Putamen (tissue), 1 donor: ENCODE data around the gene NOBOX.
A peak's percentile ranks its signal among the peaks of the same experiment; 100 is the strongest.
"Not testable (repeated sequence)": the region's sequence is repeated elsewhere in the genome, so short reads cannot be mapped to it uniquely, and the experiment has no call there.

ENCODE experiments used
- DNase-seq: peaks from one replicate; pipeline ENCODE4 v3.0.0-alpha.2; 2016; ENCODE audit warnings: low spot score

Gene NOBOX

DNA sequence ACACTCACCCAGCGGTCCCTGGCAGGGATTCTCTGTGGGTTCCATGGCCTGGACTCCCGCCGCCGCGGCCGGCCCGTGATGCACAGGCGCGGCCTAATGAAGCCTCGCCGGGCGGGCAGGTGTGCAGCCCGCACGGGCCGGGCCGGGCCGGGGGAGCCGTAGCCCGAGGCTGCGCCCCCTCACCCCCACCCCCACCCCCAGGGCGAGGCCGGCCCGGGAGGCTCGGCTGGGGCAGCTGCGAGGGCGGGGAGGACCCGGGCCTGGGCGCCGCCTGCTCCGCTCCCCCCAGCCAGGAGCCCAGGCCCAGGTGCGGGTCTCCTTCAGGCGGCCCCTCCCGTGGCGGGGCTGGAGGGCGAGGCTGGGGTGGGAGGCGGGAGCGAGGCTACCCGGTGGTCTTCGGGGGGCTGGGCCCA is at the start of gene NOBOX:
Gene NOBOX (minus strand): TSS at position 45 of the 413 bp plus-strand sequence.
- DNase-seq, result no peak

- no peak for DNase-seq
These were observed 48.6 kb upstream of the NOBOX start for GRCh38 chr7:144452064-144452463.

DNA sequence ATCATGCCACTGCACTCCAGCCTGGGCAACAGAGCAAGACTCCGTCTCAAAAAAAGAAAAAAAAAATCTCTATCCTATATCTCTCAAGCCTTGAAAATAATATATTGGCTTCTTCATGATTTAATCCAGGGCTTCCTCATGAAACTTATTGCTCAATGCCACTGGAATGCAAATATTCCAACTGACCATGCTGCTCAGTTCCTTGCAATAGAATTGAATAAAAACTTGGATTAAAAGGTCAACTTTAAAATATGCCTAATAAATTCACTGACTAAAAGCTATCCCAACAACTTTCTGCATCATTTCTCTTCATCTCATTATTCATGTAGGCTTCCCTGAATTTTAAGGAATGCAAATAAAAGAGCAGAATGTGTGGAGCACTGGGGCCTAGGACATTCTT is 42.1 kb upstream of the NOBOX start:
- DNase-seq, result no peak

DNA sequence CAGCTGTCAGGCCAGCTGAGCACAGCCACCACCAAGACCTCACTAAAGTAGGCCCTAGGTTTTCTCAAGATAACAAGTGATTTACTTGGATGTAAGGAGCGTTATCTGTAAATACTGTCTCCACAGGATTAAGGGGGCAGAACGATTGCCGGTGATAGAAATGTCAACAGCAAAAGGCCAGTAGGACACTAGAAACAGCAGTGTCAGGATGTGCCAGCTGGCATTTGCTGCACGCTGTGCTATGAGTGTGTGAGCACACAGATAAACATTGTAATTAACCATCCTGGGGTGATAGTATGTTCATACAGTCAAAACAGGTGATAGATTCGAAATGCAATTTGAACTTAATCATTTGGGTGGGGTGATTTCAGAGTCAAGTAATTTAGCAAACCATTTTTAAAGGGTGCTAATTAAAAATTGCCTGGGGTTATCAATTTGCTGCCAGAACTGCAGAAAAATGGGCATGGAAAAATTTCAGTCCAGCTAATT is 36.3 kb upstream of the NOBOX start:
- DNase-seq, result no peak

DNA sequence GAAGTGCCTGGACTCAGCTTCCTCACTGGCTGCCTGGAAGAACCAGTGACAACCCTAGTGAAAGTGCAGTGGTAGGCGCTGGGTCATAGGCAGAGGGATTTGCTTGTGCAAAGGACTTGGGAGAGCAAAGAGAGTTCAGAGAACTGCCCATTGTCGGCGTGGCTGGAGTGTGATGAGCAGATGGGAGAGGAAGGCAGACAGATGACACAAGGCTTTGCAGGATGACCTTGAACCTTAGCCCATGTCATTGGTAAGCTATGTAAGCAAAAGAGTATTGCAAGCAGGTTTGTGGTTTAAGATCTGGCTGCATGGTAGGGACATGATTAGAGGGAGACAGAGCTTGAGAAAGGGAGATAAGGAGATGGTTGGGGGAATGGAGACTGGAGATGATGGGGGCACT is 35.3 kb upstream of the NOBOX start:
- DNase-seq, result no peak

- DNase-seq, result peak; percentile 37
These were observed 34.1 kb upstream of the NOBOX start for GRCh38 chr7:144437370-144438191.

DNA sequence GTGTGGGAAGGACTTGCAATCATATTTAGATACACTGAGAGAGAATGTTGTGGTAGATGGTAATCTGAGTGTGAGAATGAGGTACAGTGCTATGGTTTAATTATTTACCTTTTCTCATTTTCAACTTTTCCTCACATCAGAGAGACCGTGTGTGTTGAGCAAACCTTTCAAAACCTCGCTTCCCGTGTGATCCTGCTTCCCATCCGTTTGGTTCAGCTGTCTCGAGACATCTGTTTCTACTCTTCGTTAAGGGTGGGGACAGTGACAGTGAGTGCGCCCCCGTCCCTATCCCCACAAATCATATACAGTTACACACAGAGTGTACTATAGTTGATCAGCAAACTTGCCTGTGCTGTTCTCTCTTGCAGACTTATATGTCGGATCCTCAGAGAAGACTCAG is 33.0 kb upstream of the NOBOX start:
- no peak for DNase-seq

GRCh38 chr7:144428431-144428830 is 24.9 kb upstream of the NOBOX start:
- DNase-seq, result no peak

GRCh38 chr7:144427539-144427938 is 24.0 kb upstream of the NOBOX start:
- not testable (repeated sequence) for DNase-seq

DNA sequence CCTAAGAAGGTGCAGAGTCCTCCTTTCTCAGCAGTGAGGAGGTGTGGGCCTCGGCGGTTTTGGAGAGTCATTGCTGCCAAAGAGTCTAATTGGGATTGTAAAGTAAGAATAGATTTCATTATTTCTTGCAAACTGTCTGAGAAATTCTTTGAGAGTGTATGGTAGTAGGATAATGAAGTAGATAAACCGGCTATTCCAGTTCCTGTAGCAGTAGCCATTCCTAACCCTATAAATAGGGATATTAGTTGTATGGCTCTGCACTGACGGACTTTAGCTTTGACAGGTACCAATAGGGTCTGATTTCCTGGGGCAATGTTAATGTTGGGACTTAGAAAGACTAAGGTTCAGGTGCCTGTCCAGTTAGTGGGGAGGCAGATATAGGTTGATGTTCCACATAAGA is 15.4 kb upstream of the NOBOX start:
- DNase-seq, result not testable (repeated sequence)

GRCh38 chr7:144416341-144416740 is 12.8 kb upstream of the NOBOX start:
- DNase-seq, result no peak

GRCh38 chr7:144415858-144416257 is 12.4 kb upstream of the NOBOX start:
- DNase-seq, result no peak

- no peak for DNase-seq
These were observed 11.3 kb upstream of the NOBOX start for GRCh38 chr7:144414815-144415214.

GRCh38 chr7:144410441-144410840 is 6.9 kb upstream of the NOBOX start:
- peak; percentile 66 for DNase-seq

DNA sequence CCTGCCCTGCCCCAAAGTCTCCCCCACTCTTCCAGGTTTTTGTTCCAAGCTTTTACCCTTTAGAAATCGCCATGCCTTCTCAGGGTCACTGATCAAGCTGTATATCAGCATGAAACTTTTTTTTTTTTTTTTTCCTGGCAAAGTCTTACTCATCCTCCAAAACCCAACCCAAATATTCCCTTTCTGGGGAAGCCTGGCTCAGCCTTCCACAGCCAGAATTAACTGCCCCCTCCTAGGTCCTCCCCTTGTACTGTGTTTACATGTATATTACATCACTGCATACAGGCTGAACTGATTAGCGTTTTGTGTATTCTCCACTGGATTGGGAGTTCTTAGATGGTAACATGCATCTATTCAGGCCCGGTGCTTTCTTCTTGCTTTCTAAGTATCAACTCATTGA is 4.6 kb upstream of the NOBOX start:
- no peak for DNase-seq

DNA sequence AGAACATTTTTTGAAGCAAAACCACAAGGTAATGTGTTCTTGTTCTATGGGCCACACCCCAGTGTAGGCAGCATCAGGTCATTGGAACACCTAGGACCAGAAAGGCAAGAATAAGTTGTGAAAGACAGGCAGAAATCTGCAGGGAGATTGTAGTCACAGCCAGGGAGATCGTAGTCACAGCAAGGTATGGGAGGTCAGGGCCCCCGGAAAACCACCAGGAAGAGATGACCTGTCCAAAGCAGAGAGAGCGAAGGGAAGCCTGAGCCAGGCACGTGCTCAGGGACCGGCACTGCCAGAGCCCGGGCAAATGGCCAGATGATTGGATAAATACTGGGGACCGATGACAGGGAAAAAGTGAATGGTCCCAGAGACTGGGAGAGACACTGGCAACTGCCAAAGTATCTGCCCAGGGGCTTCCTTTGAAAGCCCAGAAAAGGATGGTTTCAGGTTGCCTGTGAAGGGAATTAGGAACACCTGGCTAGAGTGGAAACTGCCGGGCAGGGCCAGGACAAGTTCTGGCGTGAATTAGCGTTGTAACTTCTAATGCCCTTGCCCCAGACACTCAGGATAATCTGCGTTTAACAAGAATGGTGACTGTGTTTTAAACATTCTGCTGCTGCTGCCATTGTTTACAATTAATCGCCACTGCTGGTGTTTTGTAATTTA is 3.9 kb upstream of the NOBOX start:
- DNase-seq, result no peak

DNA sequence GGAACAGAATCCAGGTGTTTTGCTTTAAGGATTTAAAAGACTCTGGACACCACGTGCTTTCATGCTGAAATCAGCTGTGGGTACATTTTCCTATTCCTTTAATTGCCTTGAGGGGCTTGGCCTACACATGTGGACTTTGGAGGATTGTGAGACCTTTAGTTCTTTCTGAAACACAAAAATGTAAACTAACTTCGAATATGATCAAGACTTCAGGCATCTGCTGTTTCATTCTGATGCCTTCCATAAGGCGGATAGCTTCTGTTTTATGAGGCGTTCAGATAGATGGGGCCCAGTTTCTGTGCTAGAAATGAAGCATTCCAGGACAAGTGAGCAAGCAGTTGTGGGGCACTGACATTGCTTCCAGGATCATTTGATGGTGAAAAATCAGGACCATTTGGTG is 1.5 kb upstream of the NOBOX start:
- DNase-seq, result no peak

- DNase-seq, result no peak
These were observed 391 bp downstream of the NOBOX start for GRCh38 chr7:144403102-144403501.

DNA sequence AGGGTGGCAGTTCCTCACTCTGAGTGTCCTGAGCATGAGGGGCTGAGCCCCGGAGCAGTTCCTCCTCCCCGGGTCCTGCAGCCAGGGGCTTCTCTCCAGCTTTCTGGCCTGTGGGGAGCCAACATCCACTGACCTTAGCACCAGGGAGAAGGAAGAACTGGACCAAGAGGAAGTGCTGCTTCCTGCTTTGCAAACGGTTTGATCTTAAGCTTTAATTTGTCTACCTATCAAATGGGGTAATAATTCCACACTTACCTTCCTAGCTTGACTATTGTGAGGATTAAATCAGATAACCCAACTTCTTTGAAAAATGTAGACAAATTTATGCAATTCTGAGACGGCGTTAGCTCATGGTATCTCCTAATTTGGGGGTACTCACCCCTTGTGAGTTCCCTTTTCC is 2.0 kb downstream of the NOBOX start:
- DNase-seq, result no peak

DNA sequence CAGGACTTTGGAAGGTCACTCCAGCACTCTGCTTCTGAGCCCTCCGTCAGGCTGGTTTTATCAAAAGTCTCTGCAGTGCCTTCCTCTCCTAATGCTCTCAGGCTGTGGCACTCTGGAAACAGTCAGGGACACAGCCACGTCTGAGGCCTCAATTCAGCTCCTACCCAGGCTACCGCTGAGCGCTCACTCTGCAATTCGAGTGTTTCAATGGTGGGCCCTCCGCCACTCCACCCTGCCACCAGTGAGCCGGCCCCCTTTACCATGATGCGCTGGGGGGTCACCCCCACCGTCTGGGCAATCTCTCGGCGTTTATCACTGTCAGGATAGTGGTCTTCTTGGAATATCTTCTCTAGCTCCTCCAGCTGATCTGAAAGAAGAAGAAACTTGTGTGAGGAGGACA is 3.5 kb downstream of the NOBOX start:
- no peak for DNase-seq

DNA sequence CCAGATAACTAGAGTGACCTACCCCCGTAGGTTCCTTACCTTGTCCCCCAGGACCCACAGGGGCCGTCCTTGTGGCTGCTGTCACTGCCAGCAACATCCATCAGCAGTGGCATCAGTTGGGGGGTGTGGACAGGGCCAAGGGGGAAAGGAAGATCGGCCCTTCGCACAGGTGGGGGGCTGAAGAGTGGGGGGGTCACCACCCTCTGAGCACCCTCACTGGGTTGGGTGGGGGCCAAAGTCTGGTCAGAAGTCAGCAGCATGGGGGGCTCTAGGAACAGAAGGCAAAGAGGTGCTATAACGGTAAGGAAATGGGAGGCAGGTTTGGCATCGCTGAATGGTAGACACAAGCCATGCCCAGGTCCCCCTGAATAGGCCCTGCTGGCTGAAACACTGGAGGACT is 4.6 kb downstream of the NOBOX start:
- DNase-seq, result no peak

- no peak for DNase-seq
These were observed 5.2 kb downstream of the NOBOX start for GRCh38 chr7:144398291-144398690.

DNA sequence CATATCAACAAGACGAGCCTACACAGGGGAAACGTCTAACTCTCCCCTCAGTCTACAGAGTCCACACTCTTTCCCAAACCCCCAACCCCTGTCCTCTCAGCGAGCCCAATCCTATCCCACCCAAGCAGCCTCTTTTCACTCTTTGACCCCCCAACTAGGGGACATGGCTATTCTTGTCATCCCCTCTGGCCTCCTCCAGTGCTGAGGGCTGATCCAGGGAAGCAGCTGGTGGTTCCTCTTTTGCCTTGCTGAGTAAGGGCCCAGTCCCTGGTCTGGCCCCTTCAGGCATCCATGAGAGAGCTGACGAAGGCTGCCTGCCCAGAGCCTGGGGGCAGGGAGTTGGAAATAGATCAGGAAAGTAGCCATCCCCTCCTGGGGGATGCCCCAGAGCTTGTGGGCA is 6.4 kb downstream of the NOBOX start:
- DNase-seq, result no peak
